ENCODE measurements around the gene NIM1K. TPM values are rescaled to one million over a fixed set of nuclear protein-coding genes. Genes with fewer than 3 reads are reported as not detected.

NIM1K gene
- total RNA-seq, 5 donors from 2014 or later (not counting 1 experiment from before 2014, with no cell fraction given): 0.41 to 0.89 (median 0.73) TPM; not detected in 1

DNA sequence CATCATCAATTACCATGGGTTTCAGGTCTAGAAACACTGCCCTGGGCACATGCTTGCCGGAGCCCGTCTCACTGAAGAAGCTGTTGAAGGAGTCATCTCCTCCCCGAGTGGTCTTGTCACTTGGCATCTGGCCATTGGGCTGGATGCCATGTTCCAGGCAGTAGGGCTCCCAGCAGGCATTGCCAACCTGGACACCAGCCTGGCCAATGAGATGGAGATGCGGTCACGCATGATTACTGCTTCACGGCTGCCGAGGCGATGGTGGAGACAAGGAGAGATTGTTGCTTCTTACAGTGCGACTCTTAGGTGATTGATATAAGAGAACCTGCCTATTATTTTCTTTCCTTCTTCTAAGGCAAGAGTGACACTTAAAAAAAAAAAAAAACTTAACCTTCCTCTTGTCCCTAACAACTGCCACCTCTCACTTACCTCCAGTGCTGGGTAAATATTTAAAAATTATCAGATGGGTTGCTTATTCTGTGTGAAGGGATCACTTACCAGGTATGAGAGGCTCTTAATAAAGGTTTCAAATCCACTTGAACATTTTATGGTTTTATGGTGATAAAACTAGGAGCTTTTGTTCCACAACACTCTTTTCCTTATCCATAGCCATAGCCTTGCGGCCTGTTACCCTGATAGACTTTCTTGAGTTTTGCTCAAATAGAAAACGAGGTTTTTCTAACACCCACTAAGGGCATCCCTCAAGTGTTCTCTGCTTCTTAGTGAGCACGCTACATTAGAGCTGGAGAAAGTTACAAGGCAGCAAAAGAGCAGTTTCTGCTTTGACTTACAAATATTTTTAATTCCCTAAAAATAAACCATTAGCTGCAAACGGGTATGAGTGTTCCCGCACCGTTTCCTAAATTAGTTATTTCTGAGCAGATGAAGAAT is 41.2 kb downstream of the NIM1K start:
- ATAC-seq (replicated peaks in 1 of 4) (no peak), DNase-seq (no peak)
- H3K9me3 Mint-ChIP-seq: no peaks in the 10 kb centered on the region
- 97% methylated on average over 6 of the region's 15 CpGs for WGBS (ENCODE audit: insufficient coverage)
- no peaks in the 10 kb centered on the region for H3K36me3 ChIP-seq (ENCODE audit: control insufficient read depth in 2 of 2, extremely low read depth in 1 of 2, insufficient read depth in 1 of 2, low read length in 1 of 2)
- no peaks in the 10 kb centered on the region for H3K9me3 ChIP-seq
- no peaks in the 10 kb centered on the region for H3K4me1 ChIP-seq (ENCODE audit: control insufficient read depth in 1 of 2, extremely low read depth in 1 of 2, insufficient read depth in 2 of 2, low read length in 2 of 2)
- peaks cover 0 to 4% (median 0%) of the 10 kb centered on the region in 3 donors for H3K4me1 Mint-ChIP-seq
- POLR2A ChIA-PET: no interaction called here
- H3K4me3 Mint-ChIP-seq: no peak overlapping the region
- H3K27ac ChIP-seq (ENCODE audit: low read length): no peak overlapping the region
- H3K27ac Mint-ChIP-seq: no peak overlapping the region
- CTCF ChIA-PET: interaction anchor here (0.7 kb wide), 2 partner anchors 9 to 96 kb away, joined by 3 to 6 read pairs; no protein-coding TSS in a partner anchor
- H3K27me3 Mint-ChIP-seq: no peaks in the 10 kb centered on the region
- H3K36me3 Mint-ChIP-seq: no peaks in the 10 kb centered on the region
- H3K4me3 ChIP-seq (ENCODE audit: control insufficient read depth in 1 of 2, extremely low read depth in 1 of 2, low read length in 1 of 2): no peak overlapping the region
- no peaks in the 10 kb centered on the region for H3K27me3 ChIP-seq (replicated peaks in 1 of 2; ENCODE audit: control insufficient read depth in 2 of 2, extremely low read depth in 1 of 2, insufficient read depth in 2 of 2, low read length in 1 of 2)

DNA sequence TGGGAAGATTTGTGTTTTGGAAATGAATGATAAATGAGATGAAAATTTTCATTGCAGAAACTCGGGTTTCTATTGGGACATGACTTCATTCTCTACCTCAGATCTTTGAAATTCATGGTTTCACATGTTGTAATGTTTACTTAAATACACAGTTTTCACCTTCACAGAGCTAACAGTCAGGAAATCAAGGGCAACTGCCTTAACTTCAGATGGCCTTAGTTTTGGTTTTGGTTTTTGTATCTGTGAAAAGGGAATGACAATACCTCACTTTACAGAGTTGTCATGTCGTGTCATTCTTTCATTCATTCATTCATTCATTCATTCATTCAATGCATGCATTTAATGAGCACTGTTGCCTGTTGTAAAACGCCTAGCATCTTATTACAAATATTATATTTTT is 41.9 kb downstream of the NIM1K start:
- POLR2A ChIA-PET: no interaction called here
- H3K4me3 ChIP-seq (ENCODE audit: control insufficient read depth in 1 of 2, extremely low read depth in 1 of 2, low read length in 1 of 2): no peak overlapping the region
- peaks cover 0 to 4% (median 0%) of the 10 kb centered on the region in 3 donors for H3K4me1 Mint-ChIP-seq
- no peaks in the 10 kb centered on the region for H3K27me3 Mint-ChIP-seq
- no peak for DNase-seq
- H3K4me1 ChIP-seq (ENCODE audit: control insufficient read depth in 1 of 2, extremely low read depth in 1 of 2, insufficient read depth in 2 of 2, low read length in 2 of 2): no peaks in the 10 kb centered on the region
- no peaks in the 10 kb centered on the region for H3K9me3 ChIP-seq
- no CpG with 5 or more reads among the region's 3 CpGs for WGBS (ENCODE audit: insufficient coverage)
- no peaks in the 10 kb centered on the region for H3K9me3 Mint-ChIP-seq
- no peak for ATAC-seq (replicated peaks in 1 of 4)
- H3K27ac ChIP-seq (ENCODE audit: low read length): no peak overlapping the region
- no peaks in the 10 kb centered on the region for H3K36me3 Mint-ChIP-seq
- H3K27me3 ChIP-seq (replicated peaks in 1 of 2; ENCODE audit: control insufficient read depth in 2 of 2, extremely low read depth in 1 of 2, insufficient read depth in 2 of 2, low read length in 1 of 2): no peaks in the 10 kb centered on the region
- no peaks in the 10 kb centered on the region for H3K36me3 ChIP-seq (ENCODE audit: control insufficient read depth in 2 of 2, extremely low read depth in 1 of 2, insufficient read depth in 1 of 2, low read length in 1 of 2)
- no peak overlapping the region for H3K4me3 Mint-ChIP-seq
- CTCF ChIA-PET: no interaction called here
- H3K27ac Mint-ChIP-seq: no peak overlapping the region

DNA sequence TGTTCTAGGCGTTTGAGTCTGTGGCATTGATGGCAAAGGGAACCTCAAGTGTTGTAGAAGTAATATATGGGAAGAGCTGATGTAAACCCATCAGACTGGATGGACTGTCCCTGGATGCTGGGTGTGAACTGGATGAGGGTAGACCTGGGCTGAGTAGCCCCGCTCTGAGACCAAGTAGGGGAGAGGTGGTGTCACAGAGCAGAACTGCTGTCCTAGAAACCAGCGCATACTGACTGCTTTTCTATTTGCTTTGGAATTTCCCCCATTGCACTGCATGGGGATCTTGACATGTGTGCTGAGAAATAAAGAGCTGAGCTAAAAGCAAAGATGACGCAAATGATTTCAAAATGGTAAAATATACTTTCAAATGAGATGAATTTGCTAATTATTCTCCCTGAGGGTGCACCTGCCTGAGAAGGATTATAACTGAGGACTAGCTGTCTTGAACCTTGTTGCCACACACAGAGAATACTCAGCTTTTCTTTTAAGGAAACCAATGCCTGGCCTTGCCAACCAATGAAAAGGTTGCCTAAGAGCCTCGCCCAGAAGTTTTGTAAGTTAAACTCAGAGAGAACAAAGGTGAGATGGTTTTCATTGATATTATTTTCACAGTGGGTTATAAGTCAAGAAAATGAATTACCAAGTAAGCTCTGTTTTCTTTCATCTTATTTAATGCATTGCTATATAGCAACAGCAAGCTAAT is 44.8 kb downstream of the NIM1K start:
- H3K4me3 ChIP-seq (ENCODE audit: control insufficient read depth in 1 of 2, extremely low read depth in 1 of 2, low read length in 1 of 2): no peak overlapping the region
- peaks cover 0 to 2% of the 10 kb centered on the region in 2 experiments for H3K27me3 ChIP-seq (replicated peaks in 1 of 2; ENCODE audit: control insufficient read depth in 2 of 2, extremely low read depth in 1 of 2, insufficient read depth in 2 of 2, low read length in 1 of 2)
- WGBS (ENCODE audit: insufficient coverage): 67% methylated on average over 1 of the region's 5 CpGs
- H3K4me3 Mint-ChIP-seq: no peak overlapping the region
- H3K27ac ChIP-seq (ENCODE audit: low read length): no peak overlapping the region
- DNase-seq (no peak), ATAC-seq (replicated peaks in 1 of 4) (no peak)
- POLR2A ChIA-PET: no interaction called here
- H3K9me3 ChIP-seq: no peaks in the 10 kb centered on the region
- H3K36me3 ChIP-seq (ENCODE audit: control insufficient read depth in 2 of 2, extremely low read depth in 1 of 2, insufficient read depth in 1 of 2, low read length in 1 of 2): no peaks in the 10 kb centered on the region
- CTCF ChIA-PET: interaction anchor here in 1 of 2 donors (0.7 kb wide), 1 partner anchor 127 kb away, joined by 3 read pairs; no protein-coding TSS in a partner anchor
- H3K27me3 Mint-ChIP-seq: peaks cover 4 to 7% of the 10 kb centered on the region in 2 donors
- H3K9me3 Mint-ChIP-seq: no peaks in the 10 kb centered on the region
- no peaks in the 10 kb centered on the region for H3K4me1 ChIP-seq (ENCODE audit: control insufficient read depth in 1 of 2, extremely low read depth in 1 of 2, insufficient read depth in 2 of 2, low read length in 2 of 2)
- H3K4me1 Mint-ChIP-seq: peaks cover 0 to 4% (median 0%) of the 10 kb centered on the region in 3 donors
- no peaks in the 10 kb centered on the region for H3K36me3 Mint-ChIP-seq
- no peak overlapping the region for H3K27ac Mint-ChIP-seq

DNA sequence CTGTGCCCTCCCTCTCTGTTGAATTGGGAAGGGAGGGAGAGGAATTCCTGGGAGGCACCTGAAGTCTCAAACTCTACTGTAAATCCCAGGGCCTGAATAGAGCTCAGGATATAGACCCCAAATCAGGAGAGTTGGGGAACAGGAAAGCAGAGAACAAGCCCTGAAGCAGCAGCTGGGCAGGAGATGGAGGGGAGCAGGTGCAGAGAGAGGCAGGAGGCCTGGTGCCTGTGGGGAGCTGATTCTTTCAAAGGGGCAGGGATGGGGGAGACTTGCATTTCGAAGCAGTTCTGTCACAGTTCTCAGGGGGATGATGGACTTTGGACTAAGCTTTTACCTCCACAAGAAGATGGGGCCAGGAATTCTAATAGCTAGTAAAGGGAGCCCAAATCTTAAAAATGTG is 50.2 kb downstream of the NIM1K start:
- Histone ChIP-seq H3K27ac (ENCODE audit: low read length) (no peak overlapping the region), H3K4me3 (ENCODE audit: control insufficient read depth in 1 of 2, extremely low read depth in 1 of 2, low read length in 1 of 2) (no peak overlapping the region), H3K9me3 (no peaks in the 10 kb centered on the region), H3K27me3 (replicated peaks in 1 of 2; ENCODE audit: control insufficient read depth in 2 of 2, extremely low read depth in 1 of 2, insufficient read depth in 2 of 2, low read length in 1 of 2) (peaks cover 0 to 19% of the 10 kb centered on the region in 2 experiments), H3K4me1 (ENCODE audit: control insufficient read depth in 1 of 2, extremely low read depth in 1 of 2, insufficient read depth in 2 of 2, low read length in 2 of 2) (peaks cover 0 to 4% of the 10 kb centered on the region in 2 experiments), H3K36me3 (ENCODE audit: control insufficient read depth in 2 of 2, extremely low read depth in 1 of 2, insufficient read depth in 1 of 2, low read length in 1 of 2) (no peaks in the 10 kb centered on the region)
- no peak for ATAC-seq (replicated peaks in 1 of 4)
- Mint-ChIP-seq H3K27ac (no peak overlapping the region), H3K27me3 (peaks cover 8 to 46% of the 10 kb centered on the region in 2 donors), H3K36me3 (no peaks in the 10 kb centered on the region), H3K4me1 (no peaks in the 10 kb centered on the region), H3K4me3 (no peak overlapping the region), H3K9me3 (no peaks in the 10 kb centered on the region)
- ChIA-PET POLR2A (no interaction called here), CTCF (interaction anchor here in 1 of 2 donors (1.0 kb wide), 1 partner anchor 11 kb away, joined by 3 read pairs; no protein-coding TSS in a partner anchor)
- no peak for DNase-seq
- no CpG with 5 or more reads among the region's 1 CpG for WGBS (ENCODE audit: insufficient coverage)

DNA sequence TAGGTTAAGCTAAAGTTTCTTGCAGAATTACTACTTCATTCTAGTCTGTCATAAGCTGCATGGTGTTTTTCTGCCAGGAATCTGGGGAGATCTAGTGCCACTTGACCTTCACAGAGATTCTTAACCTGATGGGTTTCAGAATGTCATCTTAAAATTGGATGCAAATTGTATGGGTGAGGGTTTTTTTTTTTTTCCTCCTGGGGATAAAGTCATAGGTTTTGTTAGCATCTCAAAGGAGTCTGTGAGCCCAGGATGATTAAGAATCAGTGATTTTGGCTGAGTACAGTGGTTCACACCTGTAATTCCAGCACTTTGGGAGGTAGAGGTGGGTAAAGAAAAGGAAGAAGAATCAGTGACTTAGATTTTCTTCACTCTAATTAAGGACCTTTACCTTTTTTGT is 51.2 kb downstream of the NIM1K start:
- H3K4me3 Mint-ChIP-seq: no peak overlapping the region
- ATAC-seq (replicated peaks in 1 of 4) (no peak), DNase-seq (no peak)
- no peaks in the 10 kb centered on the region for H3K9me3 Mint-ChIP-seq
- H3K27ac Mint-ChIP-seq: no peak overlapping the region
- CTCF ChIA-PET: no interaction called here
- H3K27me3 ChIP-seq (replicated peaks in 1 of 2; ENCODE audit: control insufficient read depth in 2 of 2, extremely low read depth in 1 of 2, insufficient read depth in 2 of 2, low read length in 1 of 2): peaks cover 0 to 19% of the 10 kb centered on the region in 2 experiments
- peaks cover 0 to 4% of the 10 kb centered on the region in 2 experiments for H3K4me1 ChIP-seq (ENCODE audit: control insufficient read depth in 1 of 2, extremely low read depth in 1 of 2, insufficient read depth in 2 of 2, low read length in 2 of 2)
- peaks cover 8 to 48% of the 10 kb centered on the region in 2 donors for H3K27me3 Mint-ChIP-seq
- H3K9me3 ChIP-seq: no peaks in the 10 kb centered on the region
- H3K4me3 ChIP-seq (ENCODE audit: control insufficient read depth in 1 of 2, extremely low read depth in 1 of 2, low read length in 1 of 2): no peak overlapping the region
- H3K27ac ChIP-seq (ENCODE audit: low read length): no peak overlapping the region
- no peaks in the 10 kb centered on the region for H3K4me1 Mint-ChIP-seq
- no peaks in the 10 kb centered on the region for H3K36me3 Mint-ChIP-seq
- POLR2A ChIA-PET: no interaction called here
- no peaks in the 10 kb centered on the region for H3K36me3 ChIP-seq (ENCODE audit: control insufficient read depth in 2 of 2, extremely low read depth in 1 of 2, insufficient read depth in 1 of 2, low read length in 1 of 2)

DNA sequence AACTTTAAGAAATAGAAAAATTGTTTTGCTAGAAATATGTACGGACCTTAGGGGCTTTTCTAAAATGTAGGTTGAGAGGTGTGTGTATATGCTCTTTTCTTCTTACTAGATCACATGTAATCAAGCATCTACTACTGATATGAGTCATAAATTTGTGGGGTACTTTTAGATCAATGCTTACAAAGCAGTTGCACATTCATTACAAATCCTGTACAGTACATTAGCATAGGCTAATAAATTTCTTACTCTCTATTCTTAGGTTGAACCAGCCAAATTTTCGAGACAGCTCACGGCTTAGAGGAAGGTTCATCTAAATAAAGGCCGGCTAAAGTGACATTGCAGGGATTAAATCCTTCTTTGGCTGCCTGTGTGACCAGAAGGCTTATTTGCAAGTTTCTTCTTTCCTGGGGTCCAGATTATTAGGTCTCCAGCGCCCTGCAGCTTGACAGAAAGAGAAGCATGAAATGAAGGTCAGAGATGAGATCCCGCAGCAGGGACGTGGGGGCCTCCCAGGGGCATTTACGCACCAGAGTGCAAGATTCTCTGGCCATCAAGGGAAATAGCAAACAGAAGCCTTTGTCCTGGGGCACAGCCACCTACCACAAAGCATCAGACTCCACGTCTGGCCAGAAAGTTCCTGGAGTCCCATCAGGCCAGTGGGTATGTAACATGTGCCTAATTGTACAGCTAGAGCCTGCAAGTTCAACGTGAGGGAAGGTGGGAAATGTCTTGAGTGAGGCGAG is 53.0 kb downstream of the NIM1K start:
- peaks cover 0 to 4% of the 10 kb centered on the region in 2 experiments for H3K4me1 ChIP-seq (ENCODE audit: control insufficient read depth in 1 of 2, extremely low read depth in 1 of 2, insufficient read depth in 2 of 2, low read length in 2 of 2)
- Mint-ChIP-seq H3K36me3 (no peaks in the 10 kb centered on the region), H3K9me3 (no peaks in the 10 kb centered on the region), H3K4me1 (no peaks in the 10 kb centered on the region), H3K27ac (no peak overlapping the region), H3K27me3 (peaks cover 8 to 50% of the 10 kb centered on the region in 2 donors), H3K4me3 (no peak overlapping the region)
- 60% methylated on average over 5 of the region's 11 CpGs for WGBS (ENCODE audit: insufficient coverage)
- H3K36me3 ChIP-seq (ENCODE audit: control insufficient read depth in 2 of 2, extremely low read depth in 1 of 2, insufficient read depth in 1 of 2, low read length in 1 of 2): no peaks in the 10 kb centered on the region
- POLR2A ChIA-PET: interaction anchor here in 1 of 2 donors (0.7 kb wide), 1 partner anchor 207 kb away, joined by 3 read pairs; no protein-coding TSS in a partner anchor
- peaks cover 0 to 19% of the 10 kb centered on the region in 2 experiments for H3K27me3 ChIP-seq (replicated peaks in 1 of 2; ENCODE audit: control insufficient read depth in 2 of 2, extremely low read depth in 1 of 2, insufficient read depth in 2 of 2, low read length in 1 of 2)
- CTCF ChIA-PET: no interaction called here
- no peak for DNase-seq
- no peaks in the 10 kb centered on the region for H3K9me3 ChIP-seq
- ATAC-seq (replicated peaks in 1 of 4): no peak
- no peak overlapping the region for H3K27ac ChIP-seq (ENCODE audit: low read length)
- H3K4me3 ChIP-seq (ENCODE audit: control insufficient read depth in 1 of 2, extremely low read depth in 1 of 2, low read length in 1 of 2): no peak overlapping the region

Data from T-cell (primary cell).